Neural cell (in vitro differentiated cells): Measurements from ENCODE around the gene PWWP2B. TPM values are rescaled to one million over a fixed set of nuclear protein-coding genes. Genes with fewer than 3 reads are reported as not detected.

Experiments used
- H2AFZ ChIP-seq: fragments of 200-600, 300-800 bp; sonication (generic), shearing (Covaris generic); 2 replicates; pipeline ENCODE4 v1.6.0; 2014; ENCODE audit warnings: low read depth, mild to moderate bottlenecking, antibody characterized with exemption, low read length, moderate library complexity
- H3F3A ChIP-seq: fragments of 200-600 bp; shearing (Covaris generic); 2 replicates; pipeline ENCODE4 v1.6.1; 2016; ENCODE audit warnings: mild to moderate bottlenecking, moderate library complexity, mixed read lengths, antibody characterized with exemption, low read length; ENCODE audit not compliant: insufficient read depth, poor library complexity, severe bottlenecking
- H3K27ac ChIP-seq: fragments of 200-600, 300-800 bp; sonication (generic), shearing (Covaris generic); 2 replicates; pipeline ENCODE4 v1.5.1; 2014; ENCODE audit warnings: mild to moderate bottlenecking, low read length, moderate library complexity
- H3K27me3 ChIP-seq: fragments of 300-800, 200-600 bp; sonication (generic), shearing (Covaris generic); 2 replicates; pipeline ENCODE4 v1.6.0; 2014; ENCODE audit warnings: mild to moderate bottlenecking, low read depth, low read length, moderate library complexity; ENCODE audit not compliant: insufficient read depth
- H3K36me3 ChIP-seq: fragments of 300-800, 200-600 bp; sonication (generic), shearing (Covaris generic); 2 replicates; pipeline ENCODE4 v1.5.1; 2014; ENCODE audit warnings: mild to moderate bottlenecking, antibody characterized with exemption, low read length, moderate library complexity; ENCODE audit not compliant: insufficient read depth
- H3K4me2 ChIP-seq: fragments of 300-800, 200-600 bp; sonication (generic), shearing (Covaris generic); 2 replicates; pipeline ENCODE4 v1.6.0; 2014; ENCODE audit warnings: mild to moderate bottlenecking, low read length
- H3K4me3 ChIP-seq: fragments of 300-800, 200-600 bp; sonication (generic), shearing (Covaris generic); 2 replicates; pipeline ENCODE4 v1.5.1; 2014; ENCODE audit warnings: mild to moderate bottlenecking, low read length, moderate library complexity
- H3K79me2 ChIP-seq: fragments of 200-600 bp; shearing (Covaris generic); replicated peaks from 2 replicates; pipeline ENCODE4 v1.6.0; 2014; ENCODE audit warnings: mild to moderate bottlenecking, low read length, moderate library complexity; ENCODE audit not compliant: insufficient read depth
- H3K9ac ChIP-seq: fragments of 300-800, 200-600 bp; sonication (generic), shearing (Covaris generic); 2 replicates; pipeline ENCODE4 v1.6.1; 2016; ENCODE audit warnings: mild to moderate bottlenecking, low read length, mixed read lengths
- H3K9me2 ChIP-seq: fragments of 200-600 bp; shearing (Covaris generic); 2 replicates; pipeline ENCODE4 v1.6.1; 2016; ENCODE audit warnings: mild to moderate bottlenecking, low read length, mixed read lengths; ENCODE audit not compliant: insufficient read depth
- H3K9me3 ChIP-seq: fragments of 200-600, 300-800 bp; sonication (generic), shearing (Covaris generic); 2 replicates; pipeline ENCODE4 v1.6.1; 2016; ENCODE audit warnings: mild to moderate bottlenecking, mixed run types, low read length, moderate library complexity, mixed read lengths
- H4K20me1 ChIP-seq: fragments of 200-600 bp; shearing (Covaris generic); 2 replicates; pipeline ENCODE4 v1.6.1; 2016; ENCODE audit warnings: mild to moderate bottlenecking, mixed run types; ENCODE audit not compliant: insufficient read depth
- CTCF ChIP-seq: fragments of 450-650 bp; IDR thresholded peaks from 2 replicates; pipeline ENCODE4 v1.5.1; 2014; ENCODE audit warnings: antibody characterized with exemption, mild to moderate bottlenecking, moderate library complexity; ENCODE audit not compliant: poor library complexity, severe bottlenecking
- EP300 ChIP-seq: fragments of 450-650 bp; conservative IDR thresholded peaks from 2 replicates; pipeline ENCODE4 v1.6.1; 2014; ENCODE audit warnings: antibody characterized with exemption, mild to moderate bottlenecking, moderate library complexity; ENCODE audit not compliant: poor library complexity, severe bottlenecking
- EZH2 ChIP-seq: fragments of 200-600, 300-800 bp; shearing (Covaris generic), sonication (generic); IDR thresholded peaks from 2 replicates; pipeline ENCODE4 v1.6.1; 2014; ENCODE audit warnings: antibody characterized with exemption, low read length, borderline replicate concordance, mild to moderate bottlenecking; ENCODE audit not compliant: insufficient read depth, poor library complexity, severe bottlenecking
- MXI1 ChIP-seq: fragments of 450-650 bp; conservative IDR thresholded peaks from 2 replicates; pipeline ENCODE4 v1.6.1; 2014; ENCODE audit warnings: antibody characterized with exemption, mild to moderate bottlenecking; ENCODE audit not compliant: poor library complexity, severe bottlenecking
- POLR2AphosphoS5 ChIP-seq: IDR thresholded peaks from 2 replicates; pipeline ENCODE4 v1.6.1; 2012
- RAD21 ChIP-seq: fragments of 450-650 bp; conservative IDR thresholded peaks from 2 replicates; pipeline ENCODE4 v1.6.1; 2014; ENCODE audit warnings: antibody characterized with exemption, mild to moderate bottlenecking, moderate library complexity
- REST ChIP-seq: IDR thresholded peaks from 2 replicates; pipeline ENCODE4 v1.6.1; 2012; ENCODE audit warnings: borderline replicate concordance
- SMC3 ChIP-seq: fragments of 450-650 bp; conservative IDR thresholded peaks from 2 replicates; pipeline ENCODE4 v1.6.1; 2014; ENCODE audit warnings: antibody characterized with exemption, mild to moderate bottlenecking, moderate library complexity; ENCODE audit not compliant: poor library complexity
- TAF1 ChIP-seq: IDR thresholded peaks from 2 replicates; pipeline ENCODE4 v1.6.1; 2012; ENCODE audit warnings: low read depth
- polyA plus RNA-seq: library from polyadenylated mRNA; depleted of rRNA; stranded (reverse); fragments of >200 nt; gene quantifications from 2 replicates; pipeline ENCODE4 v1.2.3, GENCODE V29; 2014

Gene PWWP2B
- polyA plus RNA-seq, 1 donor from 2014 or later, result 13.0 TPM

GRCh38 chr10:132430861-132431271 lies 33.9 kb downstream of the PWWP2B start:
- TF ChIP-seq REST (no peak), SMC3 (no peak), EP300 (no peak), POLR2AphosphoS5 (no peak), EZH2 (no peak), RAD21 (no peak), CTCF (no peak), TAF1 (no peak), MXI1 (no peak)
- Histone ChIP-seq H3K9me2 (no peaks in the 10 kb centered on the region), H3K79me2 (no peaks in the 10 kb centered on the region), H4K20me1 (no peaks in the 10 kb centered on the region), H3K4me2 (no peak overlapping the region), H2AFZ (no peak overlapping the region), H3K36me3 (no peaks in the 10 kb centered on the region), H3F3A (no peaks in the 10 kb centered on the region), H3K27me3 (no peaks in the 10 kb centered on the region), H3K4me3 (no peak overlapping the region), H3K27ac (no peak overlapping the region), H3K9me3 (no peaks in the 10 kb centered on the region), H3K9ac (no peak overlapping the region)

- Histone ChIP-seq H3F3A (no peaks in the 10 kb centered on the region), H3K4me2 (no peak overlapping the region), H3K36me3 (no peaks in the 10 kb centered on the region), H3K27me3 (no peaks in the 10 kb centered on the region), H3K9me2 (no peaks in the 10 kb centered on the region), H4K20me1 (no peaks in the 10 kb centered on the region), H3K27ac (no peak overlapping the region), H3K79me2 (no peaks in the 10 kb centered on the region), H2AFZ (no peak overlapping the region), H3K9me3 (no peaks in the 10 kb centered on the region), H3K9ac (no peak overlapping the region), H3K4me3 (no peak overlapping the region)
- no peak for TF ChIP-seq RAD21
- no peak for TF ChIP-seq POLR2AphosphoS5
- TF ChIP-seq CTCF, result no peak
- TF ChIP-seq SMC3, result no peak
- TF ChIP-seq EP300, result no peak
- no peak for TF ChIP-seq REST
- TF ChIP-seq EZH2, result no peak
- TF ChIP-seq MXI1, result no peak
- no peak for TF ChIP-seq TAF1
These were observed 34.7 kb downstream of the PWWP2B start for GRCh38 chr10:132431537-132432175.
